Keratinocyte (primary cell): Measurements from ENCODE around the gene AP3S1. TPM values are rescaled to one million over a fixed set of nuclear protein-coding genes. Genes with fewer than 3 reads are reported as not detected.

Source experiments
- DNase-seq: peaks from one replicate; pipeline ENCODE4 v3.0.0-alpha.2; 2011; ENCODE audit warnings: low read depth, missing footprints, low spot score
- FAIRE-seq: peaks from 2 replicates; lab custom pipeline; 2011; peaks lifted over from hg19 to GRCh38; lab: Jason Lieb, UNC
- H2AFZ ChIP-seq: 2 replicates; pipeline ENCODE4 v1.6.0; 2012; ENCODE audit warnings: low read length, control low read depth, inconsistent platforms; ENCODE audit not compliant: control insufficient read depth
- H3K27ac ChIP-seq: 2 replicates; pipeline ENCODE4 v1.5.1; 2011; ENCODE audit warnings: low read length; ENCODE audit not compliant: control insufficient read depth, insufficient read depth
- H3K27me3 ChIP-seq: 3 replicates; pipeline ENCODE4 v1.6.0; 2011; ENCODE audit warnings: low read length; ENCODE audit not compliant: control insufficient read depth, insufficient read depth; ENCODE audit errors: extremely low read depth
- H3K36me3 ChIP-seq, 2 experiments: 2 replicates in 1 of 2; 3 replicates in 1 of 2; pipeline ENCODE4 v1.5.1; 2011; ENCODE audit warnings: low read length in 2 of 2, mild to moderate bottlenecking in 1 of 2; ENCODE audit not compliant: control insufficient read depth in 2 of 2, insufficient read depth in 2 of 2; ENCODE audit errors: extremely low read depth in 1 of 2
- H3K4me1 ChIP-seq: 3 replicates; pipeline ENCODE4 v1.5.1; 2011; ENCODE audit warnings: low read length; ENCODE audit not compliant: control insufficient read depth, insufficient read depth; ENCODE audit errors: extremely low read depth
- H3K4me2 ChIP-seq: 3 replicates; pipeline ENCODE4 v1.6.0; 2011; ENCODE audit warnings: low read depth, low read length; ENCODE audit not compliant: control insufficient read depth, insufficient read depth; ENCODE audit errors: extremely low read depth
- H3K4me3 ChIP-seq, 3 experiments: fragments of 200-600 bp in 1 of 3; sonication (generic) in 1 of 3; 2 replicates in 2 of 3; 3 replicates in 1 of 3; pipeline ENCODE4 v1.5.1; 2011 to 2016; ENCODE audit warnings: low read length in 3 of 3, mild to moderate bottlenecking in 3 of 3, control low read depth in 2 of 3, inconsistent platforms in 1 of 3, low read depth in 1 of 3, mixed read lengths in 1 of 3, mixed run types in 1 of 3, moderate library complexity in 1 of 3; ENCODE audit not compliant: control insufficient read depth in 2 of 3, insufficient read depth in 2 of 3; ENCODE audit errors: extremely low read depth in 1 of 3
- H3K79me2 ChIP-seq: 2 replicates; pipeline ENCODE4 v1.6.0; 2012; ENCODE audit warnings: low read length; ENCODE audit not compliant: control insufficient read depth, insufficient read depth
- H3K9ac ChIP-seq: 3 replicates; pipeline ENCODE4 v1.6.0; 2011; ENCODE audit warnings: low read length; ENCODE audit not compliant: control insufficient read depth, insufficient read depth; ENCODE audit errors: extremely low read depth
- H3K9me1 ChIP-seq: 3 replicates; pipeline ENCODE4 v1.6.0; 2011; ENCODE audit warnings: low read length; ENCODE audit not compliant: control insufficient read depth, insufficient read depth; ENCODE audit errors: extremely low read depth
- H3K9me3 ChIP-seq: 2 replicates; pipeline ENCODE4 v1.5.1; 2012; ENCODE audit warnings: low read depth, low read length; ENCODE audit not compliant: control insufficient read depth
- H4K20me1 ChIP-seq: 3 replicates; pipeline ENCODE4 v1.6.0; 2011; ENCODE audit warnings: low read length; ENCODE audit not compliant: control insufficient read depth, insufficient read depth; ENCODE audit errors: extremely low read depth
- CTCF ChIP-seq, 3 experiments: IDR thresholded peaks in 1 of 3; conservative IDR thresholded peaks in 1 of 3; optimal IDR thresholded peaks in 1 of 3; 2 replicates in 2 of 3; 3 replicates in 1 of 3; pipeline versions ENCODE3 to v1.5.1; 2011; ENCODE audit warnings: low read length in 3 of 3, mild to moderate bottlenecking in 3 of 3, moderate library complexity in 2 of 3, control low read depth in 1 of 3, inconsistent platforms in 1 of 3; ENCODE audit not compliant: insufficient read depth in 2 of 3; ENCODE audit errors: extremely low read depth in 1 of 3
- EZH2 ChIP-seq: IDR thresholded peaks from one replicate; pipeline ENCODE4 v1.6.1; 2012; ENCODE audit warnings: inconsistent platforms, mild to moderate bottlenecking, low read length, moderate library complexity
- dilution Hi-C: fragments of 300-500 bp; cut with MboI; formaldehyde crosslinking; loops from one replicate; pipeline ENCODE4 v1.7.0; 2020; ENCODE audit warnings: low sequenced_read_pairs; ENCODE audit not compliant: extremely low pct_ligation_motif_present
- polyA plus RNA-seq, 5 experiments: library from polyadenylated mRNA; depleted of rRNA in 3 of 5; stranded (reverse) in 3 of 5; stranded (forward) in 1 of 5; unstranded in 1 of 5; fragments of >200 nt; gene quantifications; 1 replicate in 1 of 5; 2 replicates in 3 of 5; 3 replicates in 1 of 5; pipeline versions ENCODE4 v1.2.1 to v1.2.3, GENCODE V29; 2011 to 2012; ENCODE audit warnings: missing spikeins in 2 of 5, low read depth in 1 of 5, low replicate concordance in 1 of 5

Gene AP3S1
- polyA plus RNA-seq, 1 donor (not counting 4 experiments of a cell fraction or from before 2014, with no cell fraction given): 153 TPM

- H3K4me1 ChIP-seq: peaks cover 21% of the 10 kb centered on the region
- no peak overlapping the region for H3K9ac ChIP-seq
- H2AFZ ChIP-seq: no peak overlapping the region
- FAIRE-seq: no peak
- no peaks in the 10 kb centered on the region for H3K9me1 ChIP-seq
- no peak for DNase-seq
- peak overlapping the region in 2 of 3 experiments; percentile 21 to 29 for H3K4me3 ChIP-seq
- peaks cover 61% of the 10 kb centered on the region for H3K79me2 ChIP-seq
- peaks cover under 1 to 2% of the 10 kb centered on the region in 2 experiments for H3K36me3 ChIP-seq
- no peaks in the 10 kb centered on the region for H3K9me3 ChIP-seq
- TF ChIP-seq CTCF (optimal IDR thresholded peaks at IDR 0.05 in 1 of 3, IDR thresholded peaks at IDR 0.05 in 1 of 3, conservative IDR thresholded peaks at IDR 0.05 in 1 of 3; ENCODE audit: extremely low read depth in 1 of 3, insufficient read depth in 2 of 3, low read length in 3 of 3) (peak in 2 of 3 experiments; percentile 34 to 47), EZH2 (no peak)
- H4K20me1 ChIP-seq: no peaks in the 10 kb centered on the region
- H3K4me2 ChIP-seq: peak overlapping the region; percentile 86
- H3K27ac ChIP-seq: no peak overlapping the region
- dilution Hi-C loops: no loop called here
- H3K27me3 ChIP-seq: no peaks in the 10 kb centered on the region
Measured at GRCh38 chr5:115838885-115839518, 2.7 kb upstream of the AP3S1 start.

- H3K4me2 ChIP-seq: peak overlapping the region; percentile 86
- peak overlapping the region; percentile 72 to 98 (median 77) for H3K4me3 ChIP-seq
- H3K9me1 ChIP-seq: no peaks in the 10 kb centered on the region
- peak overlapping the region; percentile 92 for H3K9ac ChIP-seq
- no peak for TF ChIP-seq EZH2
- no peak for TF ChIP-seq CTCF (optimal IDR thresholded peaks at IDR 0.05 in 1 of 3, IDR thresholded peaks at IDR 0.05 in 1 of 3, conservative IDR thresholded peaks at IDR 0.05 in 1 of 3; ENCODE audit: extremely low read depth in 1 of 3, insufficient read depth in 2 of 3, low read length in 3 of 3)
- FAIRE-seq (no peak), DNase-seq (no peak)
- H3K9me3 ChIP-seq: no peaks in the 10 kb centered on the region
- peaks cover 31% of the 10 kb centered on the region for H3K4me1 ChIP-seq
- peak overlapping the region; percentile 96 for H3K27ac ChIP-seq
- no peaks in the 10 kb centered on the region for H3K36me3 ChIP-seq
- no peak overlapping the region for H2AFZ ChIP-seq
- peaks cover 79% of the 10 kb centered on the region for H3K79me2 ChIP-seq
- H3K27me3 ChIP-seq: no peaks in the 10 kb centered on the region
- no peaks in the 10 kb centered on the region for H4K20me1 ChIP-seq
- dilution Hi-C loops: no loop called here
Measured at GRCh38 chr5:115840873-115841272, 862 bp upstream of the AP3S1 start.
